ENCODE measurements around the gene NUAK2. TPM values are rescaled to one million over a fixed set of nuclear protein-coding genes. Genes with fewer than 3 reads are reported as not detected.

The NUAK2 gene
- total RNA-seq, 1 donor from 2014 or later: 4.5 TPM

GRCh38 chr1:205330150-205330549 is 8.6 kb upstream of the NUAK2 start:
- no peak overlapping the region for H3K27ac Mint-ChIP-seq (ENCODE audit: unreplicated experiment)
- H3K9me3 Mint-ChIP-seq (ENCODE audit: unreplicated experiment): no peaks in the 10 kb centered on the region
- H3K27me3 Mint-ChIP-seq (ENCODE audit: unreplicated experiment): peaks cover 14% of the 10 kb centered on the region
- no peaks in the 10 kb centered on the region for H3K36me3 Mint-ChIP-seq (ENCODE audit: unreplicated experiment)
- DNase-seq (ENCODE audit: extremely low spot score, unreplicated experiment): no peak
- no peak overlapping the region for H3K4me3 Mint-ChIP-seq (ENCODE audit: unreplicated experiment)
- TF ChIP-seq, protein P1, sequence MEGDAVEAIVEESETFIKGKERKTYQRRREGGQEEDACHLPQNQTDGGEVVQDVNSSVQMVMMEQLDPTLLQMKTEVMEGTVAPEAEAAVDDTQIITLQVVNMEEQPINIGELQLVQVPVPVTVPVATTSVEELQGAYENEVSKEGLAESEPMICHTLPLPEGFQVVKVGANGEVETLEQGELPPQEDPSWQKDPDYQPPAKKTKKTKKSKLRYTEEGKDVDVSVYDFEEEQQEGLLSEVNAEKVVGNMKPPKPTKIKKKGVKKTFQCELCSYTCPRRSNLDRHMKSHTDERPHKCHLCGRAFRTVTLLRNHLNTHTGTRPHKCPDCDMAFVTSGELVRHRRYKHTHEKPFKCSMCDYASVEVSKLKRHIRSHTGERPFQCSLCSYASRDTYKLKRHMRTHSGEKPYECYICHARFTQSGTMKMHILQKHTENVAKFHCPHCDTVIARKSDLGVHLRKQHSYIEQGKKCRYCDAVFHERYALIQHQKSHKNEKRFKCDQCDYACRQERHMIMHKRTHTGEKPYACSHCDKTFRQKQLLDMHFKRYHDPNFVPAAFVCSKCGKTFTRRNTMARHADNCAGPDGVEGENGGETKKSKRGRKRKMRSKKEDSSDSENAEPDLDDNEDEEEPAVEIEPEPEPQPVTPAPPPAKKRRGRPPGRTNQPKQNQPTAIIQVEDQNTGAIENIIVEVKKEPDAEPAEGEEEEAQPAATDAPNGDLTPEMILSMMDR (IDR thresholded peaks at IDR 0.05): no peak
- H3K4me1 Mint-ChIP-seq (ENCODE audit: unreplicated experiment): peaks cover 15% of the 10 kb centered on the region

DNA sequence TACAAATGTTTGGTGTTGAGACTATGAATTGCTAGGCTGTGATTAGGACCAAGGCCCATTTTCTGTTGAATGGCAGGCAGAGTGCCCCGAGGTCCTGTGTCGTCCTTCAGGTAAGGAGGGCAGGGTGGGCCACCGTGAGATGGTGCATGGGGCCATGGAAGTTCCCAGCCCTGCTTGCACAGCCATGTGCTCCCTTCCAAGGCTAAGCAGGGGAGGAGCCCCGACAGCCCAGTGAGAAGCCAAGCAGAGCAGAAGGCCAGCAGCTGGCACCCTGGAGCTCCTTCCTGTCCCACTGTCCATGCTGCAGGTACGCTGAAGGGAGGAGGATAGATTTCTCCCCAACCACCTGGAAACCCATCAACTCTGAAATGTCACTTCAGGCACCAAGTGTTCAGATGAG is 8.2 kb upstream of the NUAK2 start:
- no peaks in the 10 kb centered on the region for H3K9me3 Mint-ChIP-seq (ENCODE audit: unreplicated experiment)
- no peaks in the 10 kb centered on the region for H3K36me3 Mint-ChIP-seq (ENCODE audit: unreplicated experiment)
- no peak overlapping the region for H3K4me3 Mint-ChIP-seq (ENCODE audit: unreplicated experiment)
- H3K4me1 Mint-ChIP-seq (ENCODE audit: unreplicated experiment): peaks cover 20% of the 10 kb centered on the region
- peaks cover 14% of the 10 kb centered on the region for H3K27me3 Mint-ChIP-seq (ENCODE audit: unreplicated experiment)
- TF ChIP-seq, protein P1 (IDR thresholded peaks at IDR 0.05): no peak
- DNase-seq (ENCODE audit: extremely low spot score, unreplicated experiment): no peak
- H3K27ac Mint-ChIP-seq (ENCODE audit: unreplicated experiment): no peak overlapping the region

GRCh38 chr1:205328476-205328875 is 6.9 kb upstream of the NUAK2 start:
- Mint-ChIP-seq H3K27ac (ENCODE audit: unreplicated experiment) (no peak overlapping the region), H3K9me3 (ENCODE audit: unreplicated experiment) (no peaks in the 10 kb centered on the region), H3K27me3 (ENCODE audit: unreplicated experiment) (peaks cover 12% of the 10 kb centered on the region), H3K36me3 (ENCODE audit: unreplicated experiment) (no peaks in the 10 kb centered on the region), H3K4me3 (ENCODE audit: unreplicated experiment) (no peak overlapping the region), H3K4me1 (ENCODE audit: unreplicated experiment) (peaks cover 23% of the 10 kb centered on the region)
- TF ChIP-seq, protein P1 (IDR thresholded peaks at IDR 0.05): no peak
- no peak for DNase-seq (ENCODE audit: extremely low spot score, unreplicated experiment)

DNA sequence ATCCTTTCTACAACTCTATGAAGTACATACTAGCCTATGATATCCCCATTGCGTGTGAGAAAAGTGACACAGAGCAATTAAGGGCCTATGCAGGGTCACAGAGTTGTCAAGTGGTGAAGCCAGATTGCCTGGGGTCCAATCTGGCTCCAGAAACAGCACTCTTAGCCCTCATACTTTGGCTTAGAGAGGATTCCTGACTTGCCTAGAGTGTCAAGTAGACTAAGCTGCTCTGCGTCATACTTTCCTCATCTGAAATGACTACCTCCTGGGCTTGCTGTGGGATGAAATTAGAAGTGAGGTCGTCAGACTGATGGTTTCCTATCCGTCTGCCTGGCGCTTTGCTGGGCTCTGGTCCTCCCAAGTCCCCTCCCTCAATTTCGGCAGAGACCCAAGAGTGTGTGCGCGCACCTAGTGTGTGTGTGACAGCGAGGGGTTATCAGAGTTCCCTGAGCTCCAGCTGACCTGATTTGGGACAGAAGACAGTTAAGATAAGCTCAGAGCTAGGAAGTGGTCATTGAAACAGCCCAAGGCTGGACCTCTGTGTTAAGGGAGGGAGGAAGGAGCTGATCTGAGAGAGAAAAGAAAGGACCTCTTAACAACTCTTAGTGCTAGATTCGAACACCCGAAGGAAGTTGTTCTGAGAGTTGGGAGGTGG is 5.4 kb upstream of the NUAK2 start:
- Mint-ChIP-seq H3K27me3 (ENCODE audit: unreplicated experiment) (peaks cover 10% of the 10 kb centered on the region), H3K4me3 (ENCODE audit: unreplicated experiment) (no peak overlapping the region), H3K36me3 (ENCODE audit: unreplicated experiment) (no peaks in the 10 kb centered on the region), H3K27ac (ENCODE audit: unreplicated experiment) (peak overlapping the region; percentile 70), H3K4me1 (ENCODE audit: unreplicated experiment) (peaks cover 23% of the 10 kb centered on the region), H3K9me3 (ENCODE audit: unreplicated experiment) (no peaks in the 10 kb centered on the region)
- TF ChIP-seq, protein P1 (IDR thresholded peaks at IDR 0.05): no peak
- no peak for DNase-seq (ENCODE audit: extremely low spot score, unreplicated experiment)

GRCh38 chr1:205325334-205325884 is 3.9 kb upstream of the NUAK2 start:
- Mint-ChIP-seq H3K36me3 (ENCODE audit: unreplicated experiment) (no peaks in the 10 kb centered on the region), H3K9me3 (ENCODE audit: unreplicated experiment) (no peaks in the 10 kb centered on the region), H3K27me3 (ENCODE audit: unreplicated experiment) (peaks cover 6% of the 10 kb centered on the region), H3K27ac (ENCODE audit: unreplicated experiment) (peak overlapping the region; percentile 65), H3K4me1 (ENCODE audit: unreplicated experiment) (peaks cover 32% of the 10 kb centered on the region), H3K4me3 (ENCODE audit: unreplicated experiment) (no peak overlapping the region)
- TF ChIP-seq, protein P1 (IDR thresholded peaks at IDR 0.05): peak; percentile 91
- DNase-seq (ENCODE audit: extremely low spot score, unreplicated experiment): peak; percentile 88

Data from osteocyte (in vitro differentiated cells).